ENCODE results near the gene PRRC2A.

The PRRC2A gene

DNA sequence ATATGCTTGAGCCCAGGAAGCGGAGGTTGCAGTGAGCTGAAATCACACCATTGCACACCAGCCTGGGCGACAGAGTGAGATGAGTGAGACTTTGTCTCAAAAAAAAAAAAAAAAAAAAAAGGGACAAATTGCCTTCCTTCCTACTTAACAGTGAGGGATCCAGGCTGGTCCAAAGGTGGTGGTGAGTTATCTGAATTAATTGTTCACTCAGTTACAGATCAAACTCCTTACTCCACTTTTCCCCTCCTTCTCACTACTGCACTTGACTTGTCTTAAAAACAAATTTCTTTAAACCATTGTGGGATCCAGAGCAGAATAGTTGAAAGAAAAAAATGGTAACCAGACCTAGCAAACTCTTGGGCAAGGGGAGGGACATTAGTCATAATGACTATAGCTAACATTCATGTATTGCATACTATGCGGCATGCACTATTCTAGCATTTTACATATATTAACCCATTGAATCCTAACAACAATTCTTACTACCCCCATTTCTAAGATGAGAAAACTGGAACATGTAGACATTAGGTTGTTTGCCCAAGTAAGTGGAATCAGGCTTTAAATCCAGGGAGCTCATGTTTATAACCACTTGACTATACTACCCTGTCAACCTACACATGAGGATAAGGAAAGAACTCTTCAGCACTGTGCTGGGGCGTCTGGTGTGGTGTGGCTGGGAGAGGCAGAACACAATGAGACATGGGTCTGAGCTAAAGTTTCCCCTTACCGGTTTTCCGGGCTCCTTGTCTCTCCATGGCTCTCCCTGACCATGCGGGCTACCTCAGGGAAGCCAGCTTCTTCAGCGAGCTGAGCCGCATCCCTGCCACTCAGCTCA lies 42.8 kb downstream of the PRRC2A start:
- H3K4me3 ChIP-seq (ENCODE audit: low read depth, low read length), result peak overlapping the region; percentile 90
- TF ChIP-seq, protein P1, sequence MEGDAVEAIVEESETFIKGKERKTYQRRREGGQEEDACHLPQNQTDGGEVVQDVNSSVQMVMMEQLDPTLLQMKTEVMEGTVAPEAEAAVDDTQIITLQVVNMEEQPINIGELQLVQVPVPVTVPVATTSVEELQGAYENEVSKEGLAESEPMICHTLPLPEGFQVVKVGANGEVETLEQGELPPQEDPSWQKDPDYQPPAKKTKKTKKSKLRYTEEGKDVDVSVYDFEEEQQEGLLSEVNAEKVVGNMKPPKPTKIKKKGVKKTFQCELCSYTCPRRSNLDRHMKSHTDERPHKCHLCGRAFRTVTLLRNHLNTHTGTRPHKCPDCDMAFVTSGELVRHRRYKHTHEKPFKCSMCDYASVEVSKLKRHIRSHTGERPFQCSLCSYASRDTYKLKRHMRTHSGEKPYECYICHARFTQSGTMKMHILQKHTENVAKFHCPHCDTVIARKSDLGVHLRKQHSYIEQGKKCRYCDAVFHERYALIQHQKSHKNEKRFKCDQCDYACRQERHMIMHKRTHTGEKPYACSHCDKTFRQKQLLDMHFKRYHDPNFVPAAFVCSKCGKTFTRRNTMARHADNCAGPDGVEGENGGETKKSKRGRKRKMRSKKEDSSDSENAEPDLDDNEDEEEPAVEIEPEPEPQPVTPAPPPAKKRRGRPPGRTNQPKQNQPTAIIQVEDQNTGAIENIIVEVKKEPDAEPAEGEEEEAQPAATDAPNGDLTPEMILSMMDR (IDR thresholded peaks at IDR 0.05; ENCODE audit: low read depth, low read length, missing control alignments), result no peak
- no peak for DNase-seq (ENCODE audit: low read depth)

DNA sequence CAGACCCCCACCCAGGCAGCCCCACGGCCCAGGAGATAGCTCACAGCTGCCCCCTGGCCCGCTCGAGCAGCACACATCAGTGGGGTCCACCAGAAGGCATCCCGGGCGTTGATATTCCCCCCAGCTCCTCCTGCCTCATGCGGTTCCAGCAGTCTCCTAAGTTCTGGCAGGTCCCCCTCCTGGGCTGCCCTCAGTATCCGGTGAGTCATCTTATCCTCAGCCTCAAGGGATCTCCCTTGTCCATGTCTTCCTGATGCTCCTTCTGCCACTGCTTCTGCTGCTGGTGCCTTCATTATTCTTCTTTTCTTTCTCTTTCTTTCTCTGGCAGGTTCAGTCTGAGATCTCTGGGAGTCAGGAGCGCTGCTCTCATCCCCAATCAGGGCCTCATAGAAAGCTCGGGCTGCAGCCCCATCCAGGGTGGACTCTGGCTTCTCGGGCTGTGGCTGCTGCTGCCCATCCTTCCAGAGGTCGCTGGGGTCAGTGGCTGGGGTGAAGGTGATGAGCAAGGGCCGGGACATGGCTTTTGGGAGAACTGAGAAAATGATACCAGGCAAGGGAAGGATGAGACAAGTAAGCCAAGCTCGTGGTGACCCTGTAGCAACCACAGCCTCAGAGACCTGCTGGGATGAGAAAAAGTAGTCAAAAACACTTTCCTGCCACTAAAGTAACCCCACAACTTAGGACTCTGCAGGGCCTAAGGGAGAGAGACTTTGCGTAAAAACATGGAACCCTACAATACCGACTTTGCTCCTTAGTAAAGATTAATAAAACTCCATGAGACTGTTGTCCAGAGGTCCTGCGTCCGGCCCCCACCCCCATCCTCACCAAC lies 43.7 kb downstream of the PRRC2A start:
- DNase-seq (ENCODE audit: low read depth), result no peak
- TF ChIP-seq, protein P1 (IDR thresholded peaks at IDR 0.05; ENCODE audit: low read depth, low read length, missing control alignments), result no peak
- peak overlapping the region; percentile 90 for H3K4me3 ChIP-seq (ENCODE audit: low read depth, low read length)

DNA sequence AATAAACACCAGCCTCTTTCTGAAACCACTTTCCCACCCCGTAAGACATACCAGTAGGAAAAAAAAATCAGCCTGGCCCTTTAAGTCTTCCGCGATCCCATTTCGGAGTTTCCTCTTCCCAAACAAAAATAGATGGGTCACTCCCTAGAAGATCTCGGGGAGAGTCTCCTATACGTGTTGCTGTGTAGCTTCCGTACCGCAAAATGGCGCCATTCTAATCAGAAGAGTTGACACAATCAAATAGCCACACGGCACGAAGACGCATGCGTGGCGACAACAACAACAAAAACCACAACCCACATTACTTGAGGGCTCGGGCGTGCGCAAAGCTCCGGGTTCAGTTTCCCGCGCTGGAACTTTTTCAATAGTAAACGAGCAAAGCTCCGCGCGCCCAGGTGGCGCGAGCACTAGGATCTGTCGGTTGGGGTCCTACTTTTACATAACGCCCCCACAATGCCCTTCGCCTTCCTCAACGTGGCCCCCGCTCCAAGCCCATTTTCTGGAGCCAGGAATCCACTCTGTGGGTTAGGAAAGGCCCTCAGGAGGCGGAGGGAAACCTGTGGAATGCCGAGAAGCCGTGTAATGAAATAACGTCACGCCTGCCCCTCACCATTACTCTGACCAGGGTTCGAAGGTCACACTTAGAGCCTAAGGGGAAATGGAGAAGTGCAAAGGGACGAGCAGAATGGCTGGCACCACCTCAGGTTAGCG lies 44.4 kb downstream of the PRRC2A start, which contains the start of gene GPANK1:
TSS of gene GPANK1 (minus strand) at position 208 of the 711 bp plus-strand sequence. CDS start 519 bp downstream, outside the sequence.
- peak; percentile 92 for DNase-seq (ENCODE audit: low read depth)
- TF ChIP-seq, protein P1 (IDR thresholded peaks at IDR 0.05; ENCODE audit: low read depth, low read length, missing control alignments), result no peak
- peak within 1 kb of the TSS; percentile 90 for H3K4me3 ChIP-seq (ENCODE audit: low read depth, low read length)

DNA sequence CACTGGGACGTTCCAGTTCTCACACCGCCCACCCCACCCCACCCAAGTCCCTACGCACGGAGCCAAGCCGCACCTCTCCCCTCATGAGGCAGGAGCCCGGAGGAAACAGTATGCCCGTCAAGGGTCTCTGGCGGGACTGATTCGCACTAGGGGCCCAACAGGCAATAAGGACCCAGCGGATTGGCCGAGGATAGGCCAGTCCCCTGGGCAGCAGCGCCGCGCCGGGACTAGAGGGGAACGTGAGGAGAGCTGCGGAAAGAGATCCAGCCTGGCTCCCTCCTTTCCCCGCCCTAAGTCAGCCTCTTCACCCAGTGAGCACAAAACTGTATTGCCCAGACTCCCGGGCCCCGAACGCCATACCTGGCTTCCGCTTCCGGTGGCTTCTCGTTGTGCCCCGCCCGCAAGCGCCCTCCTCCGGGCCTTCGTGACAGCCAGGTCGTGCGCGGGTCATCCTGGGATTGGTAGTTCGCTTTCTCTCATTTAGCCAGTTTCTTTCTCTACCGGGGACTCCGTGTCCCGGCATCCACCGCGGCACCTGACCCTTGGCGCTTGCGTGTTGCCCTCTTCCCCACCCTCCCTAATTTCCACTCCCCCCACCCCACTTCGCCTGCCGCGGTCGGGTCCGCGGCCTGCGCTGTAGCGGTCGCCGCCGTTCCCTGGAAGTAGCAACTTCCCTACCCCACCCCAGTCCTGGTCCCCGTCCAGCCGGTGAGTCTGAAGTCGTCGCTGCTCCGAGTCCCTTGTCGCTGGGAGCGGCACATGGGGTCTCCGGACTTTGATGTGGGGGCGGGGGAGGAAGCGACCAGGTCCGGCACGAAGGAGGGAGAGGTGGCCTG lies 45.2 kb downstream of the PRRC2A start, which contains the start of gene CSNK2B:
TSS of gene CSNK2B (plus strand) at position 580 of the 836 bp plus-strand sequence. CDS start 752 bp downstream, outside the sequence.
- DNase-seq (ENCODE audit: low read depth), result peak; percentile 95
- TF ChIP-seq, protein P1 (IDR thresholded peaks at IDR 0.05; ENCODE audit: low read depth, low read length, missing control alignments), result peak; percentile 10
- H3K4me3 ChIP-seq (ENCODE audit: low read depth, low read length), result peak within 1 kb of the TSS; percentile 90

DNA sequence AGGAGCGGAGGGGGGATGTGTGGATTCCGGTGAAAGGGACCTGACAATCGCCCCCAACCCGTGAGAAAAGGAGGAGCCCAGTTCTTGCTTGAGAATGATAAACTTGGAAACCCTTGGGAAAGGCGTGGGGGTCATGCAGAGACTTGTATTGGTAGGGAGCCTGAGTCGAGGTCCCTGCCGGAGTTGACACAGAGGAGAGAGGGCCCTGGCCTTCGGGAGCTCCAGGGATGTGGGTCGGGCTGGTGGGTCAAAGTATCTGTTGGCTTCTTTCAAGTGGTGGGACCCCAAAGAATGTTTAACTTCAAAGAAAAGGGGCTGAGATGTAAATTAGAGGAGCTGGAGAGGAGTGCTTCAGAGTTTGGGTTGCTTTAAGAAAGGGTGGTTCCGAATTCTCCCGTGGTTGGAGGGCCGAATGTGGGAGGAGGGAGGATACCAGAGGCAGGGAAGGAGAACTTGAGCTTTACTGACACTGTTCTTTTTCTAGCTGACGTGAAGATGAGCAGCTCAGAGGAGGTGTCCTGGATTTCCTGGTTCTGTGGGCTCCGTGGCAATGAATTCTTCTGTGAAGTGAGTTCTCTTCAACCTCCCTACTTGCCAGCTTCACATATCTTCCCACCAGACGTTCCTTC lies 45.9 kb downstream of the PRRC2A start:
- TF ChIP-seq, protein P1 (IDR thresholded peaks at IDR 0.05; ENCODE audit: low read depth, low read length, missing control alignments), result no peak
- H3K4me3 ChIP-seq (ENCODE audit: low read depth, low read length), result peak overlapping the region; percentile 90
- DNase-seq (ENCODE audit: low read depth), result no peak

Data from GM12864 (cell line).